GM12878 (cell line): ENCODE measurements around the gene OMP. TPM values are rescaled to one million over a fixed set of nuclear protein-coding genes. Genes with fewer than 3 reads are reported as not detected.

ENCODE experiments used
- ATAC-seq: fragments of 200-7000 bp; cut with Tn5 transposase; 3 replicates; pipeline ENCODE4 v1.9.1; 2020; ENCODE audit warnings: mild to moderate bottlenecking, moderate library complexity
- BruUV-seq: library from RNA; stranded (reverse); fragments of 400-500 nt; replicated peaks from 2 replicates; lab custom pipeline; 2021; lab: Mats Ljungman, UMichigan
- CTCF ChIA-PET: fragments of 300-600 bp; sonication (Branson Sonifier 250); formaldehyde crosslinking; extraction: SDS; loops from one replicate; lab custom pipeline; 2021; ENCODE audit warnings: inconsistent platforms; lab: Yijun Ruan, JAX
- POLR2A ChIA-PET: fragments of 350-600 bp; formaldehyde crosslinking; extraction: SDS; loops from one replicate; lab custom pipeline; 2021; ENCODE audit warnings: inconsistent platforms; lab: Charles Lee
- RAD21 ChIA-PET: fragments of 300-600 bp; sonication (Branson Sonifier 250); formaldehyde crosslinking; loops from one replicate; lab custom pipeline; 2023; ENCODE audit warnings: antibody characterized with exemption; ENCODE audit not compliant: unreplicated experiment; lab: Charles Lee
- SMC1A ChIA-PET: fragments of 300-600 bp; sonication (Branson Sonifier 250); formaldehyde crosslinking; loops from one replicate; lab custom pipeline; 2023; ENCODE audit not compliant: unreplicated experiment, uncharacterized antibody; lab: Charles Lee
- DNase-seq: peaks from one replicate; pipeline ENCODE4 v3.0.0-alpha.2; 2011; ENCODE audit warnings: low read depth, low spot score
- FAIRE-seq: peaks from 3 replicates; lab custom pipeline; 2011; peaks lifted over from hg19 to GRCh38; lab: Jason Lieb, UNC
- H2AFZ ChIP-seq: 2 replicates; pipeline ENCODE4 v1.6.0; 2011; ENCODE audit warnings: low read depth, low read length, control low read depth; ENCODE audit not compliant: control insufficient read depth
- H3K27ac ChIP-seq: 2 replicates; pipeline ENCODE4 v1.5.1; 2011; ENCODE audit warnings: control low read depth; ENCODE audit not compliant: control insufficient read depth, insufficient read depth
- H3K27me3 ChIP-seq, 2 experiments: replicated peaks in 1 of 2; 2 replicates each; pipeline versions ENCODE4 v1.6.0 to v1.6.1; 2011; ENCODE audit warnings: low read length in 1 of 2; ENCODE audit not compliant: control insufficient read depth in 2 of 2, insufficient read depth in 2 of 2
- H3K36me3 ChIP-seq, 2 experiments: 2 replicates each; pipeline ENCODE4 v1.5.1; 2011; ENCODE audit warnings: low read length in 1 of 2; ENCODE audit not compliant: control insufficient read depth in 2 of 2, insufficient read depth in 2 of 2
- H3K4me1 ChIP-seq: 2 replicates; pipeline ENCODE4 v1.6.1; 2011; ENCODE audit warnings: mild to moderate bottlenecking, low read length, moderate library complexity, mixed read lengths; ENCODE audit not compliant: control insufficient read depth, insufficient read depth
- H3K4me2 ChIP-seq: 2 replicates; pipeline ENCODE4 v1.6.0; 2011; ENCODE audit warnings: control low read depth; ENCODE audit not compliant: control insufficient read depth, insufficient read depth
- H3K4me3 ChIP-seq: fragments of 200-600 bp; sonication (generic); 2 replicates; pipeline ENCODE4 v1.5.1; 2016
- H3K79me2 ChIP-seq: 2 replicates; pipeline ENCODE4 v1.6.0; 2011; ENCODE audit warnings: low read length; ENCODE audit not compliant: control insufficient read depth, insufficient read depth
- H3K9ac ChIP-seq: 2 replicates; pipeline ENCODE4 v1.8.0; 2011; ENCODE audit warnings: low read length, control low read depth, mixed read lengths; ENCODE audit not compliant: control insufficient read depth, insufficient read depth
- H3K9me3 ChIP-seq: replicated peaks from 3 replicates; pipeline ENCODE4 v1.5.1; 2011; ENCODE audit warnings: mild to moderate bottlenecking, low read length; ENCODE audit not compliant: control insufficient read depth, insufficient read depth
- H4K20me1 ChIP-seq: 2 replicates; pipeline ENCODE4 v1.6.0; 2011; ENCODE audit not compliant: control insufficient read depth, insufficient read depth
- ATF7 ChIP-seq: fragments of 450-650 bp; IDR thresholded peaks from 2 replicates; pipeline ENCODE4 v1.6.1; 2016; ENCODE audit warnings: low read depth, mild to moderate bottlenecking
- BHLHE40 ChIP-seq, 2 experiments: fragments of 450-650 bp in 1 of 2; IDR thresholded peaks; 2 replicates each; pipeline ENCODE4 v1.6.1; 2011 to 2017; ENCODE audit warnings: low read depth in 2 of 2, borderline replicate concordance in 1 of 2, improper control_type of control experiment in 1 of 2, low read length in 1 of 2, mild to moderate bottlenecking in 1 of 2
- FOS ChIP-seq: IDR thresholded peaks from 3 replicates; pipeline ENCODE4 v1.6.1; 2011; ENCODE audit warnings: borderline replicate concordance; ENCODE audit not compliant: insufficient read length; ENCODE audit errors: extremely low read depth
- FOXM1 ChIP-seq: IDR thresholded peaks from 2 replicates; pipeline ENCODE4 v1.6.1; 2012; ENCODE audit warnings: low read depth, mild to moderate bottlenecking, inconsistent platforms, low read length, moderate library complexity
- KAT2A ChIP-seq: conservative IDR thresholded peaks from 2 replicates; pipeline ENCODE4 v1.6.1; 2011; ENCODE audit warnings: low read depth, low read length; ENCODE audit not compliant: control insufficient read depth
- POU2F2 ChIP-seq: IDR thresholded peaks from 3 replicates; pipeline ENCODE4 v1.6.1; 2011; ENCODE audit warnings: low read depth, mild to moderate bottlenecking, low read length, borderline replicate concordance
- RAD21 ChIP-seq: IDR thresholded peaks from 2 replicates; pipeline ENCODE4 v1.6.1; 2011; ENCODE audit warnings: mild to moderate bottlenecking, low read depth, low read length, moderate library complexity; ENCODE audit not compliant: insufficient read depth
- RB1 ChIP-seq: fragments of 450-650 bp; formaldehyde crosslinking; IDR thresholded peaks from 2 replicates; pipeline ENCODE4 v1.6.1; 2017; ENCODE audit warnings: mild to moderate bottlenecking, borderline replicate concordance
- SMARCA5 ChIP-seq: fragments of 450-650 bp; IDR thresholded peaks from 2 replicates; pipeline ENCODE4 v1.6.1; 2017; ENCODE audit warnings: mild to moderate bottlenecking
- YY1 ChIP-seq: IDR thresholded peaks from 2 replicates; pipeline ENCODE4 v1.6.1; 2011; ENCODE audit warnings: low read depth, mild to moderate bottlenecking, low read length
- ZNF217 ChIP-seq: fragments of 450-650 bp; IDR thresholded peaks from 2 replicates; pipeline ENCODE4 v1.6.1; 2017; ENCODE audit warnings: antibody characterized with exemption, mild to moderate bottlenecking
- ZZZ3 ChIP-seq: IDR thresholded peaks from 2 replicates; pipeline ENCODE4 v1.6.1; 2011; ENCODE audit warnings: low read depth; ENCODE audit not compliant: control insufficient read depth, insufficient read length
- WGBS: methylation state at CpG from one replicate; pipeline ENCODE4 v1.1.6; 2016; ENCODE audit warnings: low lambda C conversion rate; ENCODE audit not compliant: insufficient replicate concordance, insufficient coverage; ENCODE audit errors: missing lambda C conversion rate; 5-methylcytosine and 5-hydroxymethylcytosine counted together
- in situ Hi-C: fragments of 300-500 bp; cut with MboI; formaldehyde crosslinking; loops from 9 replicates; pipeline ENCODE4 v1.14.3; 2018; ENCODE audit warnings: mixed read lengths
- intact Hi-C: fragments of 100-400 bp; cut with micrococcal nuclease; formaldehyde crosslinking; loops from one replicate; pipeline ENCODE4 v1.14.2; 2022; ENCODE audit not compliant: unreplicated experiment
- polyA plus RNA-seq, 11 experiments: library from polyadenylated mRNA; depleted of rRNA in 4 of 11; unstranded in 6 of 11; stranded (reverse) in 5 of 11; fragments of >200 nt; fragmentation: Nextera tagmentation in 4 of 11; fragmentation: Illumina TruSeq in 1 of 11; extraction: Ambion mirVana in 4 of 11; extraction: Trizol in 1 of 11; gene quantifications; 1 replicate in 1 of 11; 2 replicates in 10 of 11; pipeline versions ENCODE4 v1.2.1 to v1.2.3, GENCODE V29; 2011 to 2016; ENCODE audit warnings: inconsistent platforms in 2 of 11, missing spikeins in 2 of 11, low read depth in 1 of 11
- total RNA-seq, 4 experiments: library from RNA; depleted of rRNA in 3 of 4; stranded (reverse); fragments of >200 nt in 3 of 4; fragmentation: Illumina TruSeq in 1 of 4; extraction: Trizol in 1 of 4; gene quantifications; 2 replicates each; pipeline versions ENCODE4 v1.2.1 to v1.2.3, GENCODE V29; 2013 to 2021
- TF ChIP-seq, protein P1 (sequence below): IDR thresholded peaks from 2 replicates; pipeline ENCODE4 v1.6.1; 2011; ENCODE audit warnings: borderline replicate concordance, low read depth, mild to moderate bottlenecking, moderate library complexity, low read length; ENCODE audit not compliant: insufficient read depth, poor library complexity, severe bottlenecking
- TF ChIP-seq, protein P2 (sequence below): fragments of 150-350 bp; IDR thresholded peaks from 2 replicates; pipeline ENCODE4 v1.6.1; 2014; ENCODE audit warnings: mild to moderate bottlenecking, low read depth, low read length

Gene OMP
- total and polyA plus RNA-seq, 10 of the 15 experiments (the other 5 are each of a cell fraction or from before 2014, with no cell fraction given): not detected

- H3K9me3 ChIP-seq: no peaks in the 10 kb centered on the region
- intact Hi-C loops (no loop called here), in situ Hi-C loops (no loop called here)
- H3K79me2 ChIP-seq: no peaks in the 10 kb centered on the region
- H3K9ac ChIP-seq: no peak overlapping the region
- BruUV-seq: no TSS peak
- ChIA-PET SMC1A (interaction anchor here (0.8 to 1.7 kb wide), 3 partner anchors 10 to 145 kb away, joined by 4 read pairs; no protein-coding TSS in a partner anchor), CTCF (interaction anchor here (0.5 to 5.7 kb wide), 6 partner anchors 14 to 1581 kb away, joined by 3 to 38 read pairs (median 4); no protein-coding TSS in a partner anchor), POLR2A (no interaction called here), RAD21 (interaction anchor here (0.7 to 1.0 kb wide), 2 partner anchors 25 to 27 kb away, joined by 3 read pairs; no protein-coding TSS in a partner anchor)
- peaks cover 6% of the 10 kb centered on the region for H3K4me1 ChIP-seq
- TF ChIP-seq BHLHE40 (IDR thresholded peaks at IDR 0.05; ENCODE audit: borderline replicate concordance in 1 of 2, low read depth in 2 of 2, low read length in 1 of 2) (no peak), POU2F2 (no peak), FOS (no peak), RAD21 (no peak), ATF7 (no peak), ZZZ3 (no peak), FOXM1 (no peak), ZNF217 (no peak), SMARCA5 (no peak), YY1 (no peak), RB1 (no peak), KAT2A (no peak)
- TF ChIP-seq, protein P1, sequence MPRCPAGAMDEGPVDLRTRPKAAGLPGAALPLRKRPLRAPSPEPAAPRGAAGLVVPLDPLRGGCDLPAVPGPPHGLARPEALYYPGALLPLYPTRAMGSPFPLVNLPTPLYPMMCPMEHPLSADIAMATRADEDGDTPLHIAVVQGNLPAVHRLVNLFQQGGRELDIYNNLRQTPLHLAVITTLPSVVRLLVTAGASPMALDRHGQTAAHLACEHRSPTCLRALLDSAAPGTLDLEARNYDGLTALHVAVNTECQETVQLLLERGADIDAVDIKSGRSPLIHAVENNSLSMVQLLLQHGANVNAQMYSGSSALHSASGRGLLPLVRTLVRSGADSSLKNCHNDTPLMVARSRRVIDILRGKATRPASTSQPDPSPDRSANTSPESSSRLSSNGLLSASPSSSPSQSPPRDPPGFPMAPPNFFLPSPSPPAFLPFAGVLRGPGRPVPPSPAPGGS: no peak
- TF ChIP-seq, protein P2, sequence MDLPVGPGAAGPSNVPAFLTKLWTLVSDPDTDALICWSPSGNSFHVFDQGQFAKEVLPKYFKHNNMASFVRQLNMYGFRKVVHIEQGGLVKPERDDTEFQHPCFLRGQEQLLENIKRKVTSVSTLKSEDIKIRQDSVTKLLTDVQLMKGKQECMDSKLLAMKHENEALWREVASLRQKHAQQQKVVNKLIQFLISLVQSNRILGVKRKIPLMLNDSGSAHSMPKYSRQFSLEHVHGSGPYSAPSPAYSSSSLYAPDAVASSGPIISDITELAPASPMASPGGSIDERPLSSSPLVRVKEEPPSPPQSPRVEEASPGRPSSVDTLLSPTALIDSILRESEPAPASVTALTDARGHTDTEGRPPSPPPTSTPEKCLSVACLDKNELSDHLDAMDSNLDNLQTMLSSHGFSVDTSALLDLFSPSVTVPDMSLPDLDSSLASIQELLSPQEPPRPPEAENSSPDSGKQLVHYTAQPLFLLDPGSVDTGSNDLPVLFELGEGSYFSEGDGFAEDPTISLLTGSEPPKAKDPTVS: no peak
- no peaks in the 10 kb centered on the region for H4K20me1 ChIP-seq
- no peak overlapping the region for H2AFZ ChIP-seq
- peaks cover 0 to 1% of the 10 kb centered on the region in 2 experiments; a peak in 2 of 4 replicates for H3K27me3 ChIP-seq
- DNase-seq (no peak), FAIRE-seq (no peak), ATAC-seq (no peak)
- no peak overlapping the region for H3K4me2 ChIP-seq
- no peak overlapping the region for H3K4me3 ChIP-seq
- WGBS: 32% methylated on average over 4 of the region's 4 CpGs
- no peak overlapping the region for H3K27ac ChIP-seq
- H3K36me3 ChIP-seq: no peaks in the 10 kb centered on the region
Measured at GRCh38 chr11:77064648-77065217, 37.9 kb upstream of the OMP start.
